ENCODE data around the gene SMARCA2. TPM values are rescaled to one million over a fixed set of nuclear protein-coding genes. Genes with fewer than 3 reads are reported as not detected.

Gene SMARCA2
- total RNA-seq, 2 donors from 2014 or later, result 118 to 177 TPM

- Histone ChIP-seq H3K9me3 (no peaks in the 10 kb centered on the region), H3K36me3 (no peaks in the 10 kb centered on the region), H3K27ac (peak overlapping the region; percentile 24 to 70), H3K4me1 (ENCODE audit: control insufficient read depth in 1 of 2, low read depth in 2 of 2) (peaks cover 9 to 20% of the 10 kb centered on the region in 2 donors), H3K27me3 (replicated peaks; ENCODE audit: insufficient read depth) (no peaks in the 10 kb centered on the region), H3K4me3 (peak overlapping the region; percentile 81)
- DNase-seq (ENCODE audit: low spot score), result no peak
- no peak for ATAC-seq (ENCODE audit: insufficient number of reproducible peaks, low FRiP score, low read depth)
- TF ChIP-seq CTCF (IDR thresholded peaks at IDR 0.05), result no peak
These were observed 144.6 kb downstream of the SMARCA2 start for GRCh38 chr9:2159521-2160454.

- no peaks in the 10 kb centered on the region for H3K9me3 ChIP-seq
- H3K27me3 ChIP-seq (replicated peaks; ENCODE audit: insufficient read depth), result no peaks in the 10 kb centered on the region
- H3K36me3 ChIP-seq, result no peaks in the 10 kb centered on the region
- no peak for DNase-seq (ENCODE audit: low spot score)
- no peak overlapping the region for H3K27ac ChIP-seq
- H3K4me1 ChIP-seq (ENCODE audit: control insufficient read depth in 1 of 2, low read depth in 2 of 2), result peaks cover 7 to 20% of the 10 kb centered on the region in 2 donors
- no peak for ATAC-seq (ENCODE audit: insufficient number of reproducible peaks, low FRiP score, low read depth)
- TF ChIP-seq CTCF (IDR thresholded peaks at IDR 0.05), result no peak
- no peak overlapping the region for H3K4me3 ChIP-seq
These were observed 146.5 kb downstream of the SMARCA2 start for GRCh38 chr9:2161661-2162060.

GRCh38 chr9:2163231-2163885 lies 148.2 kb downstream of the SMARCA2 start:
- Histone ChIP-seq H3K27ac (no peak overlapping the region), H3K27me3 (replicated peaks; ENCODE audit: insufficient read depth) (no peaks in the 10 kb centered on the region), H3K9me3 (no peaks in the 10 kb centered on the region), H3K36me3 (no peaks in the 10 kb centered on the region), H3K4me3 (no peak overlapping the region), H3K4me1 (ENCODE audit: control insufficient read depth in 1 of 2, low read depth in 2 of 2) (peaks cover 6 to 10% of the 10 kb centered on the region in 2 donors)
- no peak for TF ChIP-seq CTCF (IDR thresholded peaks at IDR 0.05)
- ATAC-seq (ENCODE audit: insufficient number of reproducible peaks, low FRiP score, low read depth), result no peak
- DNase-seq (ENCODE audit: low spot score), result no peak

- Histone ChIP-seq H3K27ac (no peak overlapping the region), H3K4me1 (ENCODE audit: control insufficient read depth in 1 of 2, low read depth in 2 of 2) (peaks cover 6 to 10% of the 10 kb centered on the region in 2 donors), H3K4me3 (no peak overlapping the region), H3K36me3 (no peaks in the 10 kb centered on the region), H3K9me3 (no peaks in the 10 kb centered on the region), H3K27me3 (replicated peaks; ENCODE audit: insufficient read depth) (no peaks in the 10 kb centered on the region)
- DNase-seq (ENCODE audit: low spot score), result no peak
- TF ChIP-seq CTCF (IDR thresholded peaks at IDR 0.05), result no peak
- no peak for ATAC-seq (ENCODE audit: insufficient number of reproducible peaks, low FRiP score, low read depth)
These were observed 149.1 kb downstream of the SMARCA2 start for GRCh38 chr9:2164268-2164667.

GRCh38 chr9:2166203-2166602 lies 151.1 kb downstream of the SMARCA2 start:
- Histone ChIP-seq H3K9me3 (no peaks in the 10 kb centered on the region), H3K36me3 (peaks cover 9% of the 10 kb centered on the region), H3K4me3 (no peak overlapping the region), H3K27ac (no peak overlapping the region), H3K4me1 (ENCODE audit: control insufficient read depth in 1 of 2, low read depth in 2 of 2) (peaks cover 0 to 1% of the 10 kb centered on the region in 2 donors), H3K27me3 (replicated peaks; ENCODE audit: insufficient read depth) (no peaks in the 10 kb centered on the region)
- no peak for ATAC-seq (ENCODE audit: insufficient number of reproducible peaks, low FRiP score, low read depth)
- no peak for TF ChIP-seq CTCF (IDR thresholded peaks at IDR 0.05)
- DNase-seq (ENCODE audit: low spot score), result no peak
